ENCODE data around the gene CFAP92. TPM values are rescaled to one million over a fixed set of nuclear protein-coding genes. Genes with fewer than 3 reads are reported as not detected.

CFAP92 gene
- total RNA-seq, 1 experiment from 2014 or later, result 0.92 TPM

DNA sequence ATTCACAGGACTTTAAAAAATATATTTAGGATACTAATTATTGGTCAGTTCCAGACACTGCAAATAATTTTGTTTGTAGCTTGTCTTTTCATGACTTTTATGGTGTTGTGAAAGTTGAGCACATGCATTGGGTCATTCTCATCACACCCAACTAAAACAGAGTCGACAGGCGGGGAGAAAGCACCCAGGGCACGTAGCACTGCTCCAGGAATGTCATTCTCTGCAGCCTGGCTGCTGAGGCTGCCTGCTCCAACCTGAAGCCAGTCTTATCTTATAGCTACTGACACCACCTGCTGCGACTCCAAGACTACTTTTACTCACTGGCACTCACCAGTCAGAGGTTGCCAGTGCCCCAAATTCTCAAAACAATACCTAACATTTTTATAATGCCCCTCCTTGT, 57.5 kb downstream of the CFAP92 start:
- no peak overlapping the region for H3K27ac Mint-ChIP-seq

More for the DNA sequence above, 57.5 kb downstream of the CFAP92 start:
- no peak overlapping the region for H3K4me2 ChIP-seq (ENCODE audit: insufficient read depth, insufficient read length, low read length)
- no peak for DNase-seq
- peaks cover 18% of the 10 kb centered on the region for H3K27me3 Mint-ChIP-seq (ENCODE audit: low read depth)
- H4K91ac ChIP-seq (ENCODE audit: insufficient read length, low read depth, low read length), result no peak overlapping the region
- TF ChIP-seq, protein P1, sequence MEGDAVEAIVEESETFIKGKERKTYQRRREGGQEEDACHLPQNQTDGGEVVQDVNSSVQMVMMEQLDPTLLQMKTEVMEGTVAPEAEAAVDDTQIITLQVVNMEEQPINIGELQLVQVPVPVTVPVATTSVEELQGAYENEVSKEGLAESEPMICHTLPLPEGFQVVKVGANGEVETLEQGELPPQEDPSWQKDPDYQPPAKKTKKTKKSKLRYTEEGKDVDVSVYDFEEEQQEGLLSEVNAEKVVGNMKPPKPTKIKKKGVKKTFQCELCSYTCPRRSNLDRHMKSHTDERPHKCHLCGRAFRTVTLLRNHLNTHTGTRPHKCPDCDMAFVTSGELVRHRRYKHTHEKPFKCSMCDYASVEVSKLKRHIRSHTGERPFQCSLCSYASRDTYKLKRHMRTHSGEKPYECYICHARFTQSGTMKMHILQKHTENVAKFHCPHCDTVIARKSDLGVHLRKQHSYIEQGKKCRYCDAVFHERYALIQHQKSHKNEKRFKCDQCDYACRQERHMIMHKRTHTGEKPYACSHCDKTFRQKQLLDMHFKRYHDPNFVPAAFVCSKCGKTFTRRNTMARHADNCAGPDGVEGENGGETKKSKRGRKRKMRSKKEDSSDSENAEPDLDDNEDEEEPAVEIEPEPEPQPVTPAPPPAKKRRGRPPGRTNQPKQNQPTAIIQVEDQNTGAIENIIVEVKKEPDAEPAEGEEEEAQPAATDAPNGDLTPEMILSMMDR (conservative IDR thresholded peaks at IDR 0.05), result no peak
- no peaks in the 10 kb centered on the region for H3K79me1 ChIP-seq (ENCODE audit: insufficient read depth, low read depth, low read length, poor library complexity, severe bottlenecking)
- no peak overlapping the region for H4K8ac ChIP-seq (replicated peaks; ENCODE audit: insufficient read length, low read depth, low read length)
- no peaks in the 10 kb centered on the region for H3K27me3 ChIP-seq (ENCODE audit: insufficient read depth, low read length)
- H3K4me3 Mint-ChIP-seq, result no peak overlapping the region
- no peaks in the 10 kb centered on the region for H3K36me3 Mint-ChIP-seq (ENCODE audit: insufficient read depth in 1 of 3, low read depth in 3 of 3)
- no peak overlapping the region for H2AK5ac ChIP-seq (ENCODE audit: insufficient read length, low read length)
- H3K23me2 ChIP-seq (ENCODE audit: insufficient read length, low read depth, low read length, poor library complexity, severe bottlenecking), result no peaks in the 10 kb centered on the region
- no peaks in the 10 kb centered on the region for H3K9me3 ChIP-seq (ENCODE audit: control insufficient read depth, low read depth, low read length)
- H3K4me1 Mint-ChIP-seq, result peaks cover 0 to 2% of the 10 kb centered on the region in 2 experiments; a peak in 1 of 4 replicates
- no peak overlapping the region for H2AFZ ChIP-seq (ENCODE audit: low read length)
- no peaks in the 10 kb centered on the region for H3K9me3 Mint-ChIP-seq
- no peaks in the 10 kb centered on the region for H3K4me1 ChIP-seq (ENCODE audit: insufficient read depth, low read length)
- H2BK15ac ChIP-seq (ENCODE audit: low read depth, low read length), result no peak overlapping the region
- H3K56ac ChIP-seq (ENCODE audit: insufficient read length, low read depth, low read length), result no peak overlapping the region
- H3T11ph ChIP-seq (ENCODE audit: low read length), result no peak overlapping the region
- H4K5ac ChIP-seq (ENCODE audit: insufficient read length, low read depth, low read length), result no peak overlapping the region
- H2BK5ac ChIP-seq (ENCODE audit: insufficient read length, low read length), result no peak overlapping the region
- no peak overlapping the region for H3K27ac ChIP-seq (ENCODE audit: insufficient read length, low read depth, low read length)
- H2BK20ac ChIP-seq (ENCODE audit: low read depth, low read length, poor library complexity, severe bottlenecking), result no peak overlapping the region
- no peak overlapping the region for H3K23ac ChIP-seq (ENCODE audit: insufficient read length, low read depth, low read length)
- no peak overlapping the region for H2BK120ac ChIP-seq (ENCODE audit: low read depth, low read length, poor library complexity, severe bottlenecking)
- H3K14ac ChIP-seq (ENCODE audit: insufficient read depth, low read length), result no peak overlapping the region
- WGBS (ENCODE audit: extremely low coverage, insufficient read length, low lambda C conversion rate), result no CpG with 5 or more reads among the region's 4 CpGs
- no peak overlapping the region for H3K9ac ChIP-seq (ENCODE audit: extremely low read depth, insufficient read length, low read length)
- no peak overlapping the region for H3K4ac ChIP-seq (ENCODE audit: low read depth, low read length)
- H3K18ac ChIP-seq (ENCODE audit: insufficient read length, low read depth, low read length), result no peak overlapping the region
- H3K79me2 ChIP-seq (ENCODE audit: insufficient read depth, low read length), result no peaks in the 10 kb centered on the region
- H2BK12ac ChIP-seq (ENCODE audit: insufficient read length, low read depth, low read length), result no peak overlapping the region
- no peaks in the 10 kb centered on the region for H4K20me1 ChIP-seq (ENCODE audit: control insufficient read depth, insufficient read depth, insufficient read length)
